Activated CD4-positive, alpha-beta T cell treated with anti-CD3 and anti-CD28 coated beads, Interleukin-2, amount 50 U/mL, for 4 hours (primary cell): ENCODE data around the gene CRK.
"Not testable (repeated sequence)": the region's sequence is repeated elsewhere in the genome, so short reads cannot be mapped to it uniquely, and the experiment has no call there.

Experiments
- DNase-seq, 2 experiments: peaks; one replicate each; pipeline ENCODE4 v3.0.0-alpha.2; 2020

The CRK gene

GRCh38 chr17:1420981-1421380 lies 35.1 kb downstream of the CRK start:
- DNase-seq = no peak

- DNase-seq = no peak
These were observed 35.9 kb downstream of the CRK start for GRCh38 chr17:1420163-1420562.

- not testable (repeated sequence) for DNase-seq
These were observed 37.6 kb downstream of the CRK start for GRCh38 chr17:1418476-1418875.

- no peak for DNase-seq
These were observed 39.6 kb downstream of the CRK start for GRCh38 chr17:1416414-1416813.

GRCh38 chr17:1414634-1415033 lies 41.4 kb downstream of the CRK start:
- no peak for DNase-seq

GRCh38 chr17:1414001-1414574 lies 41.9 kb downstream of the CRK start:
- no peak for DNase-seq

- no peak for DNase-seq
These were observed 42.7 kb downstream of the CRK start for GRCh38 chr17:1413281-1413791.

GRCh38 chr17:1412185-1413110 lies 43.6 kb downstream of the CRK start:
- no peak for DNase-seq

GRCh38 chr17:1402262-1402586 lies 53.8 kb downstream of the CRK start:
- no peak for DNase-seq

GRCh38 chr17:1399679-1400512 lies 56.1 kb downstream of the CRK start, which contains the start of gene YWHAE:
TSS of gene YWHAE (minus strand) at chr17:1400222. CDS start at chr17:1400110, 112 bp downstream.
- peak; percentile 96 to 97 for DNase-seq

GRCh38 chr17:1398931-1399678 lies 56.9 kb downstream of the CRK start:
- peak; percentile 14 to 19 for DNase-seq

GRCh38 chr17:1398028-1398427 lies 58.0 kb downstream of the CRK start:
- DNase-seq = no peak

- DNase-seq = not testable (repeated sequence)
These were observed 60.0 kb downstream of the CRK start for GRCh38 chr17:1395876-1396665.

- no peak for DNase-seq
These were observed 64.5 kb downstream of the CRK start for GRCh38 chr17:1391577-1391976.

- no peak for DNase-seq
These were observed 65.3 kb downstream of the CRK start for GRCh38 chr17:1390432-1391367.

GRCh38 chr17:1387490-1388227 lies 68.4 kb downstream of the CRK start:
- not testable (repeated sequence) for DNase-seq

GRCh38 chr17:1386675-1387190 lies 69.3 kb downstream of the CRK start:
- DNase-seq = not testable (repeated sequence)

- no peak for DNase-seq
These were observed 69.8 kb downstream of the CRK start for GRCh38 chr17:1386265-1386664.

GRCh38 chr17:1385861-1386260 lies 70.2 kb downstream of the CRK start:
- DNase-seq = no peak
